MCF 10A (cell line): ENCODE data around the gene ATP5F1D. TPM values are rescaled to one million over a fixed set of nuclear protein-coding genes. Genes with fewer than 3 reads are reported as not detected.

Experiments
- BruUV-seq: library from RNA; stranded (reverse); fragments of 400-500 nt; replicated peaks from 2 replicates; lab custom pipeline; 2021; lab: Mats Ljungman, UMichigan
- CTCF ChIA-PET: fragments of 300-600 bp; sonication (Branson Sonifier 250); formaldehyde crosslinking; extraction: SDS; loops from one replicate; lab custom pipeline; 2021; ENCODE audit warnings: antibody characterized with exemption, inconsistent platforms; lab: Yijun Ruan, JAX
- POLR2A ChIA-PET: fragments of 300-600, 350-650 bp; sonication (Branson Sonifier 250); formaldehyde crosslinking; extraction: SDS; loops from one replicate; lab custom pipeline; 2020; ENCODE audit warnings: antibody characterized with exemption, inconsistent platforms; lab: Yijun Ruan, JAX
- DNase-seq: peaks from one replicate; pipeline ENCODE4 v3.0.0-alpha.2; 2018; ENCODE audit not compliant: unreplicated experiment
- H3K27ac Mint-ChIP-seq: one replicate; pipeline ENCODE4 v1.8.0; 2022; ENCODE audit warnings: mild to moderate bottlenecking, low read depth, mixed read lengths; ENCODE audit not compliant: unreplicated experiment
- H3K27me3 Mint-ChIP-seq: one replicate; pipeline ENCODE4 v1.8.0; 2022; ENCODE audit warnings: mixed read lengths; ENCODE audit not compliant: insufficient read depth, unreplicated experiment
- H3K36me3 Mint-ChIP-seq: one replicate; pipeline ENCODE4 v1.8.0; 2022; ENCODE audit warnings: mild to moderate bottlenecking, moderate library complexity, mixed read lengths; ENCODE audit not compliant: insufficient read depth, unreplicated experiment
- H3K4me1 Mint-ChIP-seq: one replicate; pipeline ENCODE4 v1.8.0; 2022; ENCODE audit warnings: mixed read lengths; ENCODE audit not compliant: insufficient read depth, unreplicated experiment
- H3K4me3 Mint-ChIP-seq: one replicate; pipeline ENCODE4 v1.8.0; 2022; ENCODE audit warnings: mild to moderate bottlenecking, moderate library complexity, mixed read lengths; ENCODE audit not compliant: unreplicated experiment
- H3K9me3 Mint-ChIP-seq: one replicate; pipeline ENCODE4 v1.8.0; 2022; ENCODE audit warnings: mixed read lengths; ENCODE audit not compliant: unreplicated experiment
- intact Hi-C: fragments of 100-400 bp; cut with micrococcal nuclease; formaldehyde crosslinking; loops from 2 replicates; pipeline ENCODE4 v1.14.1; 2022
- total RNA-seq: library from RNA; stranded (reverse); gene quantifications from 2 replicates; pipeline ENCODE4 v1.2.3, GENCODE V29; 2022
- TF ChIP-seq, protein P1 (sequence below): fragments of 200-600 bp; IDR thresholded peaks from one replicate; pipeline ENCODE4 v1.8.0; 2022; ENCODE audit warnings: antibody characterized with exemption, mild to moderate bottlenecking; ENCODE audit not compliant: unreplicated experiment

Gene ATP5F1D
- total RNA-seq, 1 experiment from 2014 or later: 258 TPM

DNA sequence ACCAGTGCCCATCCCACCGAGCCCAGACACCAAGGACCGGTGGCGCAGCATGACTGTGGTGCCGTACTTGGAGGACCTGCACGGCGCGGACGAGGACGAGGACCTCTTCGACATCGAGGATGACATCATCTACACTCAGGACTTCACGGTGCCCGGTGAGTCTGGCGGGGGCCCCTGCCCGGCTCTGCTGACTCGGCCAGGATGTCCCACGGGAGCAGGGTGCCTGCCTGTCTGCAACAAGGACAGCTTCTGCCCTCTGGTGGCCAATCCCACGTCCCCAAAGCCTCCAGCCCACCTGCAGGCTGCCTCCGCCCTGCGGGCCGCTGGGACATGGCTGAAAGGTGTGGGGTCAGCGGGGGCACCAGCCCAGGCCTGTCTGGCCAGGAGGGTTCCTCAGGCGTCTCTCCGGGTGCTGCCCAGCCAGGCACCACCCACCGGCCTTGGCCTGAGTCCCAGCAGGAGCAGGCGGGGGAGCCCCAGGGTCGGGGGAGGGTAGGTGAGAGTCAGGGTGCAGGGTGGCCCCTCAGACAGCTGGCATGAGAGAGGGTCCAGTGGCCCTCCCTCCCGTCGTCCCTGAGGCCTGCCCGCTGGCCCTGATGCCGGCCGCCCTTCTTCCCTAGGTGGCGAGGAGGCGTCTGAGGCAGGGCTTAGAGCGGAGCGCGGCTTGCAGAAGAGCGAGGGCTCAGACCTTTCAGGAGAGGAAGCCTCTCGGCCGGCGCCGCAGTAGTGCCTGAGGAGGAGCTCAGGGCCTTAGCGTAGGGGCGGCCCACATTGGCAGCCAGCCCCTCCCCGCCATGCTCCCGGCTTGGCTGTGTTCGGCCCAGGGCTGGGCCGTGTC, 18.3 kb upstream of the ATP5F1D start:
- no TSS peak for BruUV-seq
- intact Hi-C loops: no loop called here
- H3K4me1 Mint-ChIP-seq: no peaks in the 10 kb centered on the region
- H3K4me3 Mint-ChIP-seq: no peak overlapping the region
- CTCF ChIA-PET: interaction anchor here (1.4 to 1.7 kb wide), 2 partner anchors 142 to 238 kb away, joined by 4 to 6 read pairs; no protein-coding TSS in a partner anchor
- no peaks in the 10 kb centered on the region for H3K9me3 Mint-ChIP-seq
- no peaks in the 10 kb centered on the region for H3K27me3 Mint-ChIP-seq
- peaks cover 20% of the 10 kb centered on the region for H3K36me3 Mint-ChIP-seq
- H3K27ac Mint-ChIP-seq: no peak overlapping the region
- no peak for DNase-seq
- TF ChIP-seq, protein P1, sequence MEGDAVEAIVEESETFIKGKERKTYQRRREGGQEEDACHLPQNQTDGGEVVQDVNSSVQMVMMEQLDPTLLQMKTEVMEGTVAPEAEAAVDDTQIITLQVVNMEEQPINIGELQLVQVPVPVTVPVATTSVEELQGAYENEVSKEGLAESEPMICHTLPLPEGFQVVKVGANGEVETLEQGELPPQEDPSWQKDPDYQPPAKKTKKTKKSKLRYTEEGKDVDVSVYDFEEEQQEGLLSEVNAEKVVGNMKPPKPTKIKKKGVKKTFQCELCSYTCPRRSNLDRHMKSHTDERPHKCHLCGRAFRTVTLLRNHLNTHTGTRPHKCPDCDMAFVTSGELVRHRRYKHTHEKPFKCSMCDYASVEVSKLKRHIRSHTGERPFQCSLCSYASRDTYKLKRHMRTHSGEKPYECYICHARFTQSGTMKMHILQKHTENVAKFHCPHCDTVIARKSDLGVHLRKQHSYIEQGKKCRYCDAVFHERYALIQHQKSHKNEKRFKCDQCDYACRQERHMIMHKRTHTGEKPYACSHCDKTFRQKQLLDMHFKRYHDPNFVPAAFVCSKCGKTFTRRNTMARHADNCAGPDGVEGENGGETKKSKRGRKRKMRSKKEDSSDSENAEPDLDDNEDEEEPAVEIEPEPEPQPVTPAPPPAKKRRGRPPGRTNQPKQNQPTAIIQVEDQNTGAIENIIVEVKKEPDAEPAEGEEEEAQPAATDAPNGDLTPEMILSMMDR: peak; percentile 39
- POLR2A ChIA-PET: interaction anchor here (0.6 to 0.7 kb wide), 3 partner anchors 8 to 227 kb away, joined by 3 to 4 read pairs (median 4); no protein-coding TSS in a partner anchor

DNA sequence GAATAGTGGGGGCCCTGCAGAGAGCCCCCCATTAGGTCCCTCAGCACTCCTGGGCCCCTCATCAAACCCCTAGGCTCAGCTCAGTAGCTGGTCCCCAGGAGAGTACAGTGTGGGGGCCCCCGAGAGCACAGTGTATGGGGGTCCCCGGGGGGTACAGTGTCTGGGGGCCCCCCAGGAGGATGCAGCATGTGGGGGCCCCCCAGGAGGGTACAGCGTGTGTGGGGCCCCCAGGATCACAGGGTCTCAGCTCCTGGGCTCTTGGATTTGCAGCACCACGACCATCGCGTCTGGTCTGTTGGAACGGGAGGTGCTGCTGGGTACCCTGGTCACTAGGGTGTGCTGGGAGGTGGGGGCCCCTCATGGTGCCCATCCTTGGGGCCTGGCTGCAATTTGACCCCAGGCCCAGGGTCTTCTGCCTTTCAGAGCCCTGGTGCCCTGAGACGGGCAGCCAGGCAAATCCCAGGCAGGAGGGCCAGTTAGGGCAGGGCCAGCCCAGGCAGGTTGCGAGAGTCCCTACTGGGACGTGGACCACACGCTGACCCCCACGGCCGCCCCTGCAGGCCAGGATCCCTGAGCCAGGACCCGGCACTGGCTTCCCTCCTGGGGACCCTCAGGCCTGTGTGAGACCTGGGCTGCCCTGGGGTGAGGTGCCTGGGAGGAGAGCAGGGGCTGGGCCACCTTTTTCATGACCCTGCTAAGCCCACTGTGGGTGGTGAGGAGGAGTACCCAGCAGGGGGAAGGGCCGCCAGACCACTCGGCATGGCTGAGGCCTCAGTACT, 17.3 kb upstream of the ATP5F1D start:
- ChIA-PET CTCF (interaction anchor here (1.7 kb wide), 1 partner anchor 143 kb away, joined by 6 read pairs; no protein-coding TSS in a partner anchor), POLR2A (interaction anchor here (0.6 kb wide), 1 partner anchor 218 kb away, joined by 3 read pairs; no protein-coding TSS in a partner anchor)
- Mint-ChIP-seq H3K9me3 (no peaks in the 10 kb centered on the region), H3K4me3 (no peak overlapping the region), H3K27me3 (no peaks in the 10 kb centered on the region), H3K36me3 (peaks cover 20% of the 10 kb centered on the region), H3K27ac (no peak overlapping the region), H3K4me1 (no peaks in the 10 kb centered on the region)
- BruUV-seq: no TSS peak
- intact Hi-C loops: no loop called here
- TF ChIP-seq, protein P1: no peak
- no peak for DNase-seq

DNA sequence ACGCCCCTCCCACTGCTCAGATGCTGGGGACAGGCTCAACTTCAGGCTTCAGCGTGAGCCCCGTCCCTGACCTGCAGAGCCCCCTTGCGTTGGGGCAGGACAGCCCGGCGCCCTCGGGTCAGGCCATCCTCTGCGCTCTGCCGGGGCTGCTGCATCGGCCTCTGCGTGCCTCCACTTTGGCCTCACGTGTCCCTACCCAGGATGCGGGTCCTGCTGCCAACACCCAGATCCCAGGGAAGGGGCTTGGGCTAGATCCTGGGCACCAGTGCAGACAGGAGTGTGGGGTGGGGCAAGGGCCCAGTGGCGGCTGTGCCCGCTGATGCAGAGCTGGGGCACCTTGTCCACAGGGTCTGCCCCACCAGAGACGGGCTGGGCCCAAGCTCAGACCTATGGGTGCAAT, 16.7 kb upstream of the ATP5F1D start:
- H3K27ac Mint-ChIP-seq: no peak overlapping the region
- CTCF ChIA-PET: interaction anchor here (0.7 to 1.4 kb wide), 2 partner anchors 20 to 178 kb away, joined by 3 to 7 read pairs; no protein-coding TSS in a partner anchor
- BruUV-seq: no TSS peak
- intact Hi-C loops: no loop called here
- TF ChIP-seq, protein P1: no peak
- no peak overlapping the region for H3K4me3 Mint-ChIP-seq
- POLR2A ChIA-PET: interaction anchor here (0.6 to 1.4 kb wide), 2 partner anchors 8 to 16 kb away, joined by 4 to 7 read pairs; no protein-coding TSS in a partner anchor
- no peaks in the 10 kb centered on the region for H3K4me1 Mint-ChIP-seq
- no peak for DNase-seq
- peaks cover 18% of the 10 kb centered on the region for H3K36me3 Mint-ChIP-seq
- H3K27me3 Mint-ChIP-seq: no peaks in the 10 kb centered on the region
- H3K9me3 Mint-ChIP-seq: no peaks in the 10 kb centered on the region
